Upper lobe of left lung (tissue), 4 donors: Measurements from ENCODE around the gene RANBP3L.

Experiments used
- CTCF ChIP-seq, 6 experiments: fragments of 450-650 bp in 4 of 6; fragments of 200-600 bp in 2 of 6; sonication (generic) in 2 of 6; IDR thresholded peaks; one replicate each; pipeline ENCODE4 v1.5.1; 2016 to 2019; ENCODE audit warnings: antibody characterized with exemption in 6 of 6
- EP300 ChIP-seq, 4 donors: sonication (generic); formaldehyde crosslinking; IDR thresholded peaks; one replicate each; pipeline ENCODE4 v1.5.1; 2017; ENCODE audit warnings: antibody characterized with exemption in 4 of 4, control low read depth in 2 of 4
- POLR2A ChIP-seq, 4 donors: fragments of 450-650 bp; IDR thresholded peaks; one replicate each; pipeline ENCODE4 v1.5.1; 2016 to 2017; ENCODE audit warnings: antibody characterized with exemption in 4 of 4, mild to moderate bottlenecking in 2 of 4
- POLR2AphosphoS5 ChIP-seq, 2 donors: sonication (generic); formaldehyde crosslinking; IDR thresholded peaks; one replicate each; pipeline ENCODE4 v1.5.1; 2017; ENCODE audit warnings: antibody characterized with exemption in 2 of 2

- TF ChIP-seq POLR2A (IDR thresholded peaks at IDR 0.05) (no peak), CTCF (IDR thresholded peaks at IDR 0.05) (no peak), POLR2AphosphoS5 (IDR thresholded peaks at IDR 0.05) (no peak), EP300 (IDR thresholded peaks at IDR 0.05) (no peak)
Observed at GRCh38 chr5:36310138-36310537, 8.4 kb upstream of the RANBP3L start.
